HepG2 (cell line): ENCODE data around the gene KIAA0232. TPM values are rescaled to one million over a fixed set of nuclear protein-coding genes. Genes with fewer than 3 reads are reported as not detected.

Experiments
- DNMT1 ChIP-seq: sonication (generic); formaldehyde crosslinking; IDR thresholded peaks from 2 replicates; pipeline ENCODE4 v1.5.1; 2020; ENCODE audit warnings: mild to moderate bottlenecking, missing genetic modification reagents
- GABPB1 ChIP-seq: IDR thresholded peaks from 2 replicates; pipeline ENCODE4 v1.6.1; 2016; ENCODE audit warnings: mild to moderate bottlenecking, missing genetic modification reagents, moderate library complexity, missing compliant biosample characterization
- HCFC1 ChIP-seq: fragments of 150-350 bp; IDR thresholded peaks from 2 replicates; pipeline ENCODE4 v1.6.1; 2014; ENCODE audit warnings: low read depth, low read length
- HIC2 ChIP-seq: sonication (generic); formaldehyde crosslinking; IDR thresholded peaks from 2 replicates; pipeline ENCODE4 v1.9.0; 2022; ENCODE audit warnings: low read depth, missing genetic modification reagents
- LCORL ChIP-seq, 2 experiments: fragments of 450-650 bp in 1 of 2; sonication (generic) in 1 of 2; formaldehyde crosslinking in 1 of 2; IDR thresholded peaks; 2 replicates each; pipeline versions ENCODE4 v1.5.0 to v1.6.1; 2017 to 2020; ENCODE audit warnings: antibody characterized with exemption in 1 of 2, missing genetic modification reagents in 1 of 2
- MAZ ChIP-seq, 2 experiments: sonication (generic) in 1 of 2; formaldehyde crosslinking in 1 of 2; IDR thresholded peaks; 2 replicates each; pipeline versions ENCODE4 v1.5.0 to v1.6.1; 2012 to 2020; ENCODE audit warnings: low read depth in 2 of 2, mild to moderate bottlenecking in 2 of 2, borderline replicate concordance in 1 of 2, improper control_type of control experiment in 1 of 2, low read length in 1 of 2, missing genetic modification reagents in 1 of 2, moderate library complexity in 1 of 2
- NFKB2 ChIP-seq: sonication (generic); formaldehyde crosslinking; IDR thresholded peaks from 2 replicates; pipeline ENCODE4 v1.4.0; 2020; ENCODE audit warnings: missing genetic modification reagents, borderline replicate concordance
- TAF15 ChIP-seq: fragments of 200-400 bp; formaldehyde crosslinking; IDR thresholded peaks from one replicate; pipeline ENCODE4 v1.6.1; 2018; ENCODE audit warnings: mild to moderate bottlenecking, low read depth, low read length; ENCODE audit not compliant: poor library complexity, severe bottlenecking
- TCF7L2 ChIP-seq: IDR thresholded peaks from 2 replicates; pipeline ENCODE4 v1.6.1; 2011; ENCODE audit warnings: mild to moderate bottlenecking, low read depth, low read length, moderate library complexity
- TFE3 ChIP-seq: IDR thresholded peaks from 2 replicates; pipeline ENCODE4 v1.6.1; 2016
- THAP9 ChIP-seq: sonication (generic); formaldehyde crosslinking; IDR thresholded peaks from 2 replicates; pipeline ENCODE4; 2020; ENCODE audit warnings: missing genetic modification reagents, mild to moderate bottlenecking, borderline replicate concordance
- ZBTB42 ChIP-seq: sonication (generic); formaldehyde crosslinking; IDR thresholded peaks from 2 replicates; pipeline ENCODE4 v1.5.0; 2020; ENCODE audit warnings: mild to moderate bottlenecking, missing genetic modification reagents
- ZNF616 ChIP-seq: sonication (generic); formaldehyde crosslinking; IDR thresholded peaks from 2 replicates; pipeline ENCODE4 v1.5.0; 2020; ENCODE audit warnings: low read depth, mild to moderate bottlenecking, missing genetic modification reagents
- ZSCAN21 ChIP-seq: sonication (generic); formaldehyde crosslinking; IDR thresholded peaks from 2 replicates; pipeline ENCODE4 v1.8.0; 2022; ENCODE audit warnings: mild to moderate bottlenecking, missing genetic modification reagents, moderate library complexity, borderline replicate concordance
- polyA plus RNA-seq, 8 experiments: library from polyadenylated mRNA; depleted of rRNA in 3 of 8; stranded (reverse) in 7 of 8; unstranded in 1 of 8; fragments of >200 nt; fragmentation: Illumina TruSeq in 4 of 8; extraction: Trizol in 4 of 8; gene quantifications; 2 replicates each; pipeline versions ENCODE4 v1.2.1 to v1.2.3, GENCODE V29; 2011 to 2016; ENCODE audit warnings: low read depth in 4 of 8, missing spikeins in 1 of 8, mixed read lengths in 1 of 8; ENCODE audit not compliant: insufficient read depth in 1 of 8
- total RNA-seq, 5 experiments: library from RNA; depleted of rRNA; stranded (reverse); fragments of >200 nt; fragmentation: Illumina TruSeq; extraction: Trizol; gene quantifications; 2 replicates each; pipeline ENCODE4 v1.2.3, GENCODE V29; 2016; ENCODE audit warnings: low read depth in 1 of 5
- TF ChIP-seq, protein P1 (sequence below): sonication (generic); formaldehyde crosslinking; IDR thresholded peaks from 2 replicates; pipeline ENCODE4 v1.5.0; 2020; ENCODE audit warnings: mild to moderate bottlenecking, missing genetic modification reagents

KIAA0232 gene
- total and polyA plus RNA-seq, 2 of the 13 experiments (the other 11 are each of a cell fraction or from before 2014, with no cell fraction given), result 7.8 to 17.1 TPM

- peak; percentile 96 for TF ChIP-seq ZSCAN21 (CRISPR knock-in tag)
- TF ChIP-seq TFE3 (CRISPR knock-in tag), result peak; percentile 71
- no peak for TF ChIP-seq NFKB2 (CRISPR knock-in tag)
- no peak for TF ChIP-seq TAF15
- TF ChIP-seq TCF7L2, result no peak
- peak; percentile 70 for TF ChIP-seq THAP9 (CRISPR knock-in tag)
- peak; percentile 79; the same call in 1 of the 2 replicates for TF ChIP-seq ZBTB42
- no peak for TF ChIP-seq HCFC1
- peak; percentile 95 for TF ChIP-seq HIC2 (CRISPR knock-in tag)
- no peak for TF ChIP-seq MAZ (IDR thresholded peaks at IDR 0.05; ENCODE audit: borderline replicate concordance, low read depth, low read length)
- peak; percentile 90 for TF ChIP-seq MAZ (CRISPR knock-in tag; IDR thresholded peaks at IDR 0.05; ENCODE audit: low read depth)
- TF ChIP-seq GABPB1 (CRISPR knock-in tag), result peak; percentile 78
- no peak for TF ChIP-seq LCORL (IDR thresholded peaks at IDR 0.05)
- TF ChIP-seq LCORL (CRISPR knock-in tag; IDR thresholded peaks at IDR 0.05), result peak; percentile 91; the same call in 1 of the 2 replicates
- no peak for TF ChIP-seq ZNF616 (CRISPR knock-in tag)
- TF ChIP-seq, protein P1, sequence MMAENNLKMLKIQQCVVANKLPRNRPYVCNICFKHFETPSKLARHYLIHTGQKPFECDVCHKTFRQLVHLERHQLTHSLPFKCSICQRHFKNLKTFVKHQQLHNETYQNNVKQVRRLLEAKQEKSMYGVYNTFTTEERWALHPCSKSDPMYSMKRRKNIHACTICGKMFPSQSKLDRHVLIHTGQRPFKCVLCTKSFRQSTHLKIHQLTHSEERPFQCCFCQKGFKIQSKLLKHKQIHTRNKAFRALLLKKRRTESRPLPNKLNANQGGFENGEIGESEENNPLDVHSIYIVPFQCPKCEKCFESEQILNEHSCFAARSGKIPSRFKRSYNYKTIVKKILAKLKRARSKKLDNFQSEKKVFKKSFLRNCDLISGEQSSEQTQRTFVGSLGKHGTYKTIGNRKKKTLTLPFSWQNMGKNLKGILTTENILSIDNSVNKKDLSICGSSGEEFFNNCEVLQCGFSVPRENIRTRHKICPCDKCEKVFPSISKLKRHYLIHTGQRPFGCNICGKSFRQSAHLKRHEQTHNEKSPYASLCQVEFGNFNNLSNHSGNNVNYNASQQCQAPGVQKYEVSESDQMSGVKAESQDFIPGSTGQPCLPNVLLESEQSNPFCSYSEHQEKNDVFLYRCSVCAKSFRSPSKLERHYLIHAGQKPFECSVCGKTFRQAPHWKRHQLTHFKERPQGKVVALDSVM, result peak; percentile 10; the same call in 1 of the 2 replicates
- peak; percentile 58; the same call in 1 of the 2 replicates for TF ChIP-seq DNMT1
Measured at GRCh38 chr4:6749340-6750171, 33.0 kb upstream of the KIAA0232 start (continued).
